HG02840 (cell line): ENCODE data around the gene HS6ST2.

Experiments
- ATAC-seq: cut with Tn5 transposase; IDR thresholded peaks from one replicate; pipeline ENCODE4 v1.9.1; 2021; ENCODE audit warnings: mild to moderate bottlenecking, moderate library complexity, moderate number of reproducible peaks; ENCODE audit not compliant: unreplicated experiment, low FRiP score

HS6ST2 gene

DNA sequence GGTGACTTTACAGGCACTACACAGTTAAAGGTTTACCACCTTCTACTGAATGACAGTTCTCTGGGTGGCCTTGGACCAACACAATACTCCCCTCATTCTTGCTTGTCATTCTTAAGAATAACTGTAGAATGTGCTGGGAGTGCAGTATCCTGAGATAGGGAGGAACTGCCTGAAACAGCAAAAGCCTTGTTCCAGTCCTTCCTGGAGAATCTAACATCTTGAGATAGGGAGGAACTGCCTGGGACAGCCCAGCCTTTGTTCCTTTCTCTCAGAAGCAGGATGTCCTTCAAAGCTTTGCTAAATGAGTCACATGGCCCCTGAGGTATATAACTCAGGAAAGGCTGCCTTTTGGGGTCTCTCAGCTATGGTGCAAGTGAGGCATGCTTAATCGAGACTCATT, 323.9 kb downstream of the HS6ST2 start:
- no peak for ATAC-seq

- no peak for ATAC-seq
Observed at GRCh38 chrX:132631579-132632232, 326.7 kb downstream of the HS6ST2 start.

- ATAC-seq: no peak
Observed at GRCh38 chrX:132624466-132624865, 334.0 kb downstream of the HS6ST2 start.

DNA sequence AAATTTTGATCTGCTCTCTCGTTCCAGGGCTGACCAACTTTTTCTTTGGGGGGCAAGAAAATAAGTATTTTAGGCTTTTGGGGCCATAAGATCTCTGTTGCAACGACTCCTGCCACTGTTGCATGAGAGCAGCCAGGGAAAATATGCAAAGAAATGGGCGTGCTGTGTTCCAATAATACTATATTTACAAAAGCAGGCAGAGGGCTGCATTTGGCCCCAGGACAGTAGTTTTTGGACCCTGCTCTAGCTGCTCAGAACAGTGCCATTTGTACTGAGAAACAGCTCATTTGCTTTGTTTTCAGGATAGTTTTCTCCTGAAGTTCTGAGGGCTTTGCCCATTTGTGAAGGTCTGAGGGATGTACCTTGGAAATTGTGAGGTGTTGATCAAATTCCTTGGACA, 334.5 kb downstream of the HS6ST2 start:
- ATAC-seq: no peak

DNA sequence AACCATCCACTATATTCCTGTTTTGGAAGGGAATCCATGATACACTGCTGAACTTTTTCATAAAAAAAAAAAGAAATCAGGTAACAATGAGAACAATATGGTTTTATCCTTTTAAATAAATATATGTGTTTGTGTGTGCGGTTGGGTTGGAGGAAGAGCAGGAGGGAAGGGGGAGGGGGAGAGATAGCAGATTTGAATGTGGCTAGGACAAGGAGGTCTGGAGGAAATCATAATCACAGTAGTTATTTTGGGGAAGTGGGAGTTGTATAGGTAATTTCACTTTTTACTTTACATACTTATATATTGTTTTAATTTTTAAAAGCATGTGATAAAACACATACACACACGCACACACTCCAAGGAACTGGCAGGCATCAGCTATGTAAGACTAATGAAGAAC, 335.1 kb downstream of the HS6ST2 start:
- ATAC-seq: no peak

DNA sequence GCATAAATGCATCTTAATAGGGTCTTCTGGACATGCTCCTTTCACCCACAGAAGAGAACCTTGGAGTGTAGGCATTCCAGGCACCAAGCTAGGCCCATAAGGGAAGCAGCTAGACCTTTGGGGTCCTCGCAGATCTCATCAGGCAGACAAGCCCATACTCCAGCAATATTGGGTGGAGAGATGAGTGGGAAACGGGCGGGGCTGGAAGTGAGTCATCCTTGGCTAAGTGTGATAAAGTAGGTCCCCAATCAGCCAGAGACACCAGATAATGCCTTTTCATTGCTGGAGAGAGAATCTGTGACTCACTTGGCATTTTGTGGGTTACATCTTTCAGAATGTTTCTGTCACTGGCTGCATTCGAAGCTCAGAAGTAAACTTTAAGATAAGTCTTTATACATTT, 336.3 kb downstream of the HS6ST2 start:
- ATAC-seq: no peak

- no peak for ATAC-seq
Observed at GRCh38 chrX:132618810-132619209, 339.6 kb downstream of the HS6ST2 start.

DNA sequence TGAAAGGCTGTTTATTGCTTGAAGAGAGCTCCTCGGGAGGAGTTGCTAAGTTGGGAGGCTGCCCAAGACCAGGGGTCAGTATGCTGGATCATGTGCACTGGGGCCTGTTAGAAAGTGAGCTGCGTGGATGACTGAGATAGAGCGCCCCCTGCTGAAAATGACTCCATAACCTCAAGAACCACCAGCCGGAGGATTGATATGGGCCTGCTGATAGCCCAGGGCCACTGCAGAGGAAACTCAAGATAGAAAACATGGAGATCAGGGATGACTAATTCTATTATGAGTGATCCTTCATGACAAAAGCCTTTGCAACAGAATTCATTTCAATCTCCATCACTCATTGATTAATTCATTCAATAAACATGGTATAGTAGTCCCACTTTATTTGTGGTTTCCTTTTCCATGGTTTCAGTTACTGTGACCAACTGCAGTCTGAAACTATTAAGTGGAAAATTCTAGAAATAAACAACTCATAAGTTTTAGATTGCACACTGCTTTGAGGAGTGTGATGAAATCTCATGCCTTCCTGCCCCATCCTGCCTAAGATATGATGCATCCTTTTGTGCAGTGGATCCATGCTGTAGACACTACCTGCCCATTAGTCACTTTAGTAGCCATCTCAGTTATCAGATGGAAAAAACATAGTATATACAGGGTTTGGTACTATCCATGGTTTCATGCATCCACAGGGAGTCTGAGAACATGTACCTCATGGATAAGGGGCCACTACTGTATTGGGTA, 342.9 kb downstream of the HS6ST2 start:
- ATAC-seq: no peak

- no peak for ATAC-seq
Observed at GRCh38 chrX:132614297-132614696, 344.1 kb downstream of the HS6ST2 start.

DNA sequence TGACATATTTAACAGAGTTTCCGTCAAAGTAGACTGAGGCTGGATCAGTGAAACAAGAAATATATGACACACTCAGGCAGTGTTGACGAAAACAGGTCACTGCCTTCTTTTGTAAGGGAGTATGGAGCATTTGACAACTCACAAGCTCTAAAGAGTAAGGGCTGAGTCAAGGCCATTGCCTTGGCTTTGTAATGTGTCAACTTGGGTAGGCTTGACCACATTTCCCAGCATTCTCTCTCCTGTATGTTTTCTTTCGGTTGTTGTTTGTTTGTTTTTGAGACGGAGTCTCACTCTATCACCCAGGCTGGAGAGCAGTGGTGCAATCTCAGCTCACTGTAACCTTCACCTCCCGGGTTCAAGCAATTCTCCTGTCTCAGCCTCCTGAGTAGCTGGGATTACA, 344.6 kb downstream of the HS6ST2 start:
- no peak for ATAC-seq

DNA sequence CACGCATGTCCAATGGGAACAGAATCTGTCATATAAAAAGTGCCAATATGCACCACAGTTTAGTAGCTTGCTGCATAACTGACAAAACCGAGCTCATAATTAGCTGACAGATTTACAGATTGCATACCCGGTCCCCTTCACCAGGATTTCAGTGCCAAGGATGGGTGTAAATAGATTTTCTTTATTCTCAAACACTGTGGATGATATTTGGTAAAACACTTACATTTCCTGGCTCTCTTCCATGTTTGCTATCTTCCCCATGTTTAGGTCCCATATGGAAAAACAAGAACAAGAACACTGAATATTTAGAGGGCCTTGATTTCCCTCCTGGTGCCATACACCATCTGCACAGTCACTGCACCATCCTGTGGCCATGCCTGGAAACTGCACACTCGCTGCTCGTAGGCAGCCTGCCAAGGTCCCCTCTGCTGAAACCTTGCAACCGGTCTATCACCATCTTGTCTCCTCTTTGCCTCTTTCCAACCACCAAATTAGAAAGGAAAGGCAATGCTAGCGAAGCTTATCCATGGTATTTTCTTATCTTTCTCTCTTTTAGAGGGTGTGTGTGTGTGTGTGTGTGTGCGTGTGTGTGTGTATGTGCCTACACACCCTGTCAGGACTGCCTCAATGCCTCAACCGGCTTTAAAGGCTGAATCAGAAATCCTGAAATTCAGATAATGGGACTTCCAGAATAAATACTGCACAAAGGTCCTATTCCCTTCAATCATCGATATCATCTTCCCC, 345.4 kb downstream of the HS6ST2 start:
- ATAC-seq: no peak

DNA sequence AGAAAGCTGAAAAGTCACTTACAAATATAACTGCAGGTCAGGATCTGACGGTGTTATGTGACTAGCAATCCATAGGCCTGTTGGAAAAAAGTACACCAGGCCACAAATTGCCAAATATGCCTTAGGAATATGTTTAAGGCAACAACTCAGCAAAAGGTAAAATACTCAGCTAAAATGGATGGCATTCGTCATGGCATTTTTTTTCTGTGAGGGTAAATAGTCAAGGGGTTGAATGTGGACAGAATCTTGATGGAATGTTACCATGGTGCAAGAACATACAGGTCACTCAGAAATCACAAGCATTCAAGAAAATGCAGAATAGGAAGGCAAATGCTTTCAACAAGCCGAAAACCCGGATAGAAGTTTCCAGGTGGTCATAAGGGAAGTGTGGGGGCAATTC, 347.9 kb downstream of the HS6ST2 start:
- ATAC-seq: no peak

DNA sequence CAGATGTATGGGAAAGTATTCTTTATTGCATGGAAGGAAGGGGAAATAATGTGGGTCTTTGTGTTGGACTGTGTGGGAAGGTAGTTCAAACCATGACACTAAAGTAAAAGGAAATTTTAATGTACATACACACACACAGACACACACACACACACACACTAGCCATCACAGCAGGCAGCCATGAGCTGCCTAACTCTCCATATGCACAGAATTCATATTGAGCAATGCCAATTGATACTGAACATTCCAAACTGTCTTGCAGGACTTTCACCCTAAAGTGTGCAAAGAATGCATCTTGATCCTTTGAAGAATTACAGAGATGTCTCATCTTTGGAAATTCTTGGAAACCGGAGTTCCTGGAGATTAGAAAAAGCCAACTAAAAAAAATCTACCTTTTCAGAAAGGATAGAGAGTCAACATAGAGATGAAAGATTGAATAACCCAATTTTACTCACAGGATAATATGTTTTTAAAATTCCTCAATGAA, 349.0 kb downstream of the HS6ST2 start:
- ATAC-seq: no peak

DNA sequence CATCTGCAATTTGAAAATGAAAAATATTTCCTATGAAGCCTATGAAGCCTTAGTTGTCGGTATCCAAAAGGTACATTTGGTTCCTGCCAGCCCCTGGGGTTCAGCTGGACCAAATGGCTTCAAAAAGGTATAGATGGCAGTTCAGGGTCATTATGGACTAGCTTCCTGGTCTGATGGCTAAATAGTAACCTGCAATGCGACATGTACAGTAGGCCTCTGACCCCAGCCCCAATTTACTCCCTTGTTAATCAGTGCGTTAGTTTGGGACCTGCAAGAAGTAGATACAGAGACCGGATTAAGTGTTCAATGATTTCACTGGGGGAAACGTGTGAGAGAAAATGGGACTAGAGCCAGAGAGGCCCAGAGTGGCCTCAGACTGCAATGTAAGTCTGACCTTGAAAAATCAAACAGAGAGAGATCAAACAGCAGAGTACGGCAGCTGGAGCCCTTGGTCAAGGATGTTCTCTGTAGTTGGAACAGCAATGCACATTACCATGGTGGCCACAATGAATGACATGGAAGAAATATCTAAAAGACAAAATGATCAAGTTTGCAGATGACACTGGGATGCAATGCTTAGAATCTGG, 354.6 kb downstream of the HS6ST2 start:
- ATAC-seq: no peak

- ATAC-seq: no peak
Observed at GRCh38 chrX:132602701-132603100, 355.7 kb downstream of the HS6ST2 start.

- ATAC-seq: no peak
Observed at GRCh38 chrX:132594999-132595398, 363.4 kb downstream of the HS6ST2 start.

DNA sequence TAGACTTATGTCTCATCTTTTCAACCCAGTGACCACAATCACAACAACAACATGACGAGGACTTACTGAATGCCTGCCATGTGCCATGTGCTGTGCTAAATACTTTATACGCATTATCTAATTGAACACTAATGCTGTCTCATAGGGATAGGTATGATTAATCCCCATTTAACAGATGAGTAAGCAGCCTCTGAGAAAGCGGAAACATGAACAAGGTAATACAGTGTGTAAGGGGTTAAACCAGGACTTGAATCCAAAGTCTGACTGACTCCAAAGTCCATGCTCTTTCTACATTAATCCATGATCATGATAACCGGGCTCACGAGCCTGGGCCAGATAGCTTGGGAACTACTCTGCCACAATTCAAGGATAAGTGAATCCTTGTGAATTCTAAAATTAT, 364.3 kb downstream of the HS6ST2 start:
- ATAC-seq: no peak

- ATAC-seq: no peak
Observed at GRCh38 chrX:132592880-132593279, 365.5 kb downstream of the HS6ST2 start.

DNA sequence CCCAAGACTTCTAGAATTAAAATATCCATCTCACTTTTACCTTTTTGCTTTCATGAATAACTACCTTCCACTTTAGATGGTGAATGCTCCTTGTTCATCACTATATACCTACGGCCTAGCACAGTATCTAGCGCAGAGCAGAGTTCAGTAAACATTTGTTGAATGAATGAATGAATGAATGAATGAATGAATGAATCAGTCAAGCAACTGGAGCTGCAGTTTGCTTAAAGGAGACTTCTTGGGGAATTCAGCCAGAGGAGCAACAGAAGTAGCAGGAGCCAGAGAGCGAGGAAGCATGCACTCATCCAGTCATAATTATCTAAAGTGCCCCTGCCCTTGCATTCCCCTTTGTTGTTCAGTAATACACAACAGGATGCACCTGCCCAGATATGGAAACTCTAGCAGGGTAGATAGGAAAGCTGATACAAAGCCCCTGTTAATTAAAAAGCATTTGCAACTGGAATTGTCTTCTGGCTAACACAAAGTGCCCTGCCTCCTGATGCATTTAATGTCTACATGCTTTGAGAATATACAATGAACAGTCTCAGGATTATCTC, 366.6 kb downstream of the HS6ST2 start:
- ATAC-seq: no peak

GRCh38 chrX:132590350-132591026, 367.9 kb downstream of the HS6ST2 start:
- no peak for ATAC-seq
